Bronchial epithelial cell (primary cell): ENCODE data around the gene KCNG2. TPM values are rescaled to one million over a fixed set of nuclear protein-coding genes. Genes with fewer than 3 reads are reported as not detected.

Source experiments
- DNase-seq: peaks from one replicate; pipeline ENCODE4 v3.0.0-alpha.2; 2010; ENCODE audit warnings: low read depth
- FAIRE-seq: peaks from 2 replicates; lab custom pipeline; 2011; peaks lifted over from hg19 to GRCh38; lab: Jason Lieb, UNC
- H3K27me3 ChIP-seq: 2 replicates; pipeline ENCODE4 v1.5.1; 2011; ENCODE audit warnings: low read length; ENCODE audit not compliant: control insufficient read depth, insufficient read depth
- H3K36me3 ChIP-seq: 2 replicates; pipeline ENCODE4 v1.5.1; 2011; ENCODE audit warnings: low read length; ENCODE audit not compliant: control insufficient read depth, insufficient read depth
- H3K4me3 ChIP-seq: 2 replicates; pipeline ENCODE4 v1.5.1; 2011; ENCODE audit warnings: mild to moderate bottlenecking, low read depth, low read length, control low read depth
- total RNA-seq: library from RNA; depleted of rRNA; stranded (reverse); fragments of >200 nt; gene quantifications from 2 replicates; pipeline ENCODE4 v1.2.1, GENCODE V29; 2014
- TF ChIP-seq, protein P1 (sequence below): IDR thresholded peaks from 2 replicates; pipeline ENCODE4 v1.5.1; 2011; ENCODE audit warnings: mild to moderate bottlenecking, moderate library complexity, low read length, control low read depth, inconsistent platforms; ENCODE audit not compliant: insufficient read depth, severe bottlenecking

KCNG2 gene
- total RNA-seq, 1 donor from 2014 or later, result not detected

DNA sequence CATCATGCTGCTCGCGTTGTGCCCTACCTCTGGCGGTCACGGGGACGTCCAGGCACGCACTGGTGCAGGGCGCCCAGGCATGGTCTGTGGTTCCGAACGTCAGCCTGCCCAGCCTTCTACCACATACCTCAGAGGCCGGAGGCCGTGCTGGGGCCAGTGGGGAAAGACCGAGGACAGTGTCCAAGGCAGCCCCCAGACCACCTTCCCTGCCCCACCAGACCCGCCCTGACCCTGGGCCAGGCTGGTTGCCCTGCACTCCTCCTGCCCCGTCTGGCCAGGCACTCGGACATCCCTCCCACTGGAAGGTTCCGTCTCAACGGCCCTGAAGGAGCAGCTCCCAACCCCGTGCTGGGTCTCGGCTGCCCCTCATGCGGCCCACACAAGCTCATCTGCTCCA lies 120.9 kb downstream of the KCNG2 start:
- H3K4me3 ChIP-seq, result no peak overlapping the region
- DNase-seq (no peak), FAIRE-seq (no peak)
- peaks cover 16% of the 10 kb centered on the region for H3K36me3 ChIP-seq
- TF ChIP-seq, protein P1, sequence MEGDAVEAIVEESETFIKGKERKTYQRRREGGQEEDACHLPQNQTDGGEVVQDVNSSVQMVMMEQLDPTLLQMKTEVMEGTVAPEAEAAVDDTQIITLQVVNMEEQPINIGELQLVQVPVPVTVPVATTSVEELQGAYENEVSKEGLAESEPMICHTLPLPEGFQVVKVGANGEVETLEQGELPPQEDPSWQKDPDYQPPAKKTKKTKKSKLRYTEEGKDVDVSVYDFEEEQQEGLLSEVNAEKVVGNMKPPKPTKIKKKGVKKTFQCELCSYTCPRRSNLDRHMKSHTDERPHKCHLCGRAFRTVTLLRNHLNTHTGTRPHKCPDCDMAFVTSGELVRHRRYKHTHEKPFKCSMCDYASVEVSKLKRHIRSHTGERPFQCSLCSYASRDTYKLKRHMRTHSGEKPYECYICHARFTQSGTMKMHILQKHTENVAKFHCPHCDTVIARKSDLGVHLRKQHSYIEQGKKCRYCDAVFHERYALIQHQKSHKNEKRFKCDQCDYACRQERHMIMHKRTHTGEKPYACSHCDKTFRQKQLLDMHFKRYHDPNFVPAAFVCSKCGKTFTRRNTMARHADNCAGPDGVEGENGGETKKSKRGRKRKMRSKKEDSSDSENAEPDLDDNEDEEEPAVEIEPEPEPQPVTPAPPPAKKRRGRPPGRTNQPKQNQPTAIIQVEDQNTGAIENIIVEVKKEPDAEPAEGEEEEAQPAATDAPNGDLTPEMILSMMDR, result no peak
- no peaks in the 10 kb centered on the region for H3K27me3 ChIP-seq

DNA sequence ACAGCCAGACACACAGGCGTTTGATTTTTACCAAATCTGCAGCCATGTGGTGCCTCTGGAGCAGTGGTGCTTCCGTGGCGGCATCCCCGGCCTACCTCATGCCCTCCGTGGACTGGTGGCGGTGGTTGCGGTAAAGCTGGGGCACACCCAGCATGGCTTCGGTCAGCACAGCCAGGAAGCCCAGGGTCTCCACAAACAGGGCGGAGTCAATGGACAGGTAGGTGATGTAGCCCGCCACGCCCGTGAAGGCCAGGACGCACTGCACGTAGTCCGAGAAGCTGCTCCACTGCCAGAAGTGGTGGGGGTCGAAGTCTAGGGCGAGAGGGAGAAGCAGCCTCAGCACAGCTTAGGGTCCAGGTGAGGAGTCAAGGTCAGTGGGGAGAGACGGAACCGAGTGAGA lies 121.4 kb downstream of the KCNG2 start:
- H3K4me3 ChIP-seq, result no peak overlapping the region
- FAIRE-seq (no peak), DNase-seq (no peak)
- TF ChIP-seq, protein P1, result no peak
- H3K27me3 ChIP-seq, result no peaks in the 10 kb centered on the region
- H3K36me3 ChIP-seq, result peaks cover 16% of the 10 kb centered on the region

DNA sequence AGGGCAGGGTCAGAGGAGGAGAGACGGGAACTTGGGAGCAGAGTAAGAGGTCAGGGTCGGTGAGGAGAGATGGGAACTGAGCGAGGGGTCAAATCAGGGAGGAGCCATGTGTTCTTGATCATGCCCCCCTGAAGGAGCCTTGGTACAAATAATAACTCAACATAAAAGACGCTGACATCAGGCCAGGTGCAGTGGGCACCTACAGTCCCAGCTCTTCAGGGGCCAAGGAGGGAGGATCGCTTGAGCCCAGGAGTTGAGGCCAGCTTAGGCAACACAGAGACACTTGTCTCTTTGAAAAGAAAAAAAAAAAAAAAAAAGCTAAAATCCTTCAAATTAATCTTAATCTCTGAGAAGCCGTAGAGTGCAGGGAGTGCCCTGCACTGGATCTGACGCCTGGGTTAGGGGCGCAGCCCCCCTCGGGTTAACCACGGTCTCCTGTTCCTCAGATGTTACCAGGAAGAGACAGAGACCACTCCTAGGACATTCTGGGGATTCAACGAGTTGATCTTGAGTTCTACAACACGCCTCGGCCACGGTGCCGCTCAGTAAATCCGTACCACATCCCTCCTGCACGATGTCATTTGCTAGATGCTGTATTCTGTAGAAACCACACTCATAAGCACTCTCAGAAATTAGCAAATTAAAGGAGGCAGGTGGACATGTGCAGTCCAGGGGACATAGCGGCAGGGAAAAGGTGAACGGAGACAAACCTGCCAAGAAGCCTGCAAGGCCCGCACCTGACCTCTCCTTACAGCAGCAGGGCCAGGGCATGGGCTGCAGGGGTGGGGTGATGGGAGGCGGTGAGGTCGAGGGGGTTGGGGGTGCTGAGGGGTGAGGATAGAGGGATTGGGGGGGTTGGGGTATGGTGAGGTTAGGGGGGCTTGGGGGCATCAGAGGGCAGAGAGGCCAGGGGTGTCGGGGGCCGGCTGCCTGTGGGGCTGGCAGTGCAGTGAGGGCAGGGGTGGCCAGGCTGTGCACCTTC lies 124.5 kb downstream of the KCNG2 start:
- Histone ChIP-seq H3K4me3 (no peak overlapping the region), H3K36me3 (peaks cover 8% of the 10 kb centered on the region), H3K27me3 (no peaks in the 10 kb centered on the region)
- FAIRE-seq, result no peak
- TF ChIP-seq, protein P1, result no peak
- no peak for DNase-seq

DNA sequence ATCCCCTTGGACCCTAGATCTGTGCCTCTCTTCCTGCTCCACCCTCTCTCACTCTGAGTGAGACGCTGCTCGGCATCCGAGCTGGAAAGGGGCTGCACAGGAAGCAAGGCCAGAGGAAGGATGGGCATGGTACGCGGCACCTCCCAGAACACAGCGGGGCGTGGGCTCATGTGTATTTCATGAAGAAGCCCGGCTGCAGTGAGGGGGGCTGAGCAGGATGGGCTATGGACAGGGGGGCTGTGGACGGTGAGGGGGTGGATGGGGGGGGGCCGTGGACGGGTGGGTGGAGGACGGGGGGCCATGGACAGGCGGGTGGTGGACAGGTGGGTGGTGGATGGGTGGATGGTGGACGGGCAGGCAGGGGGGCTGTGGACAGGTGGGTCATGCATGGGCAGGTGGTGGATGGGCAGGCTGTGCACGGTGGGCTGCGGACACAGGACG lies 125.3 kb downstream of the KCNG2 start:
- H3K36me3 ChIP-seq, result peaks cover 8% of the 10 kb centered on the region
- H3K27me3 ChIP-seq, result no peaks in the 10 kb centered on the region
- H3K4me3 ChIP-seq, result no peak overlapping the region
- FAIRE-seq (no peak), DNase-seq (no peak)
- TF ChIP-seq, protein P1, result no peak

DNA sequence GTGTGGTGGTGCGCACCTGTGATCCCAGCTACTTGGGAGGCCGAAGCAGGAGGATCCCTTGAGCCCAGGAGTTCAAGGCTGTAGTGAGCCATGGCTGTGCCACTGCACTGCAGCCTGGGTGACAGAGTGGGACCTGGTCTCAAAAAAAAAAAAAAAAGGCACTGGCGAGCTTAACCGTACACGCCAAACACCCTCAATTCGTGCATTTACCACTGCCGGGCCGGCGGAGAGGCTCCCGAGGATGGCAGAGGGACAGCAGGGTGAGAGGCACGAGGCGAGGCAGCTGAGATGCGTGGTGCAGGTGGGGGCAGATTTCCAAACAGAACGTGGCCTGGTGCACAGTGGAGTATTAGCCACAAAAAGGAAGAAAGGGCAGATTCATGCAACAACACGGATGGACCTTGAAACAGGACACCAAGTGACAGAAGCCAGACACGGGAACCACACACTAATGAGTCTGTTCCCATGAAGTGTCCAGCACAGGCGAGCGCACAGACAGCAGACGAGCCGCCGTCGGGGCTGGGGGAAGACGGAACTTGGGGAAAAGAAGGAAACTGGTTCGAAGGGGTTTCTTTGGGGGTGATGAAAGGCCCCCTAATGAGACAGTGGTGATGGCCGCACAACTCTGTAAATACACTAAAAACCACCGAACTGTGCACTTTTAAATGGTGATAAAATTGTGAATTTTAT lies 126.3 kb downstream of the KCNG2 start:
- no peak overlapping the region for H3K4me3 ChIP-seq
- FAIRE-seq (no peak), DNase-seq (no peak)
- no peaks in the 10 kb centered on the region for H3K27me3 ChIP-seq
- TF ChIP-seq, protein P1, result no peak
- peaks cover 1% of the 10 kb centered on the region for H3K36me3 ChIP-seq
